K562 (cell line): ENCODE results near the gene GLDC. TPM values are rescaled to one million over a fixed set of nuclear protein-coding genes. Genes with fewer than 3 reads are reported as not detected.

Source experiments
- ATAC-seq: fragments of 200-7000 bp; cut with Tn5 transposase; 3 replicates; pipeline ENCODE4 v1.9.1; 2020; ENCODE audit warnings: moderate library complexity
- BruUV-seq: library from RNA; stranded (reverse); fragments of 400-500 nt; replicated peaks from 2 replicates; lab custom pipeline; 2021; lab: Mats Ljungman, UMichigan
- CTCF ChIA-PET: fragments of 300-600 bp; formaldehyde crosslinking; extraction: SDS; loops from one replicate; lab custom pipeline; 2021; ENCODE audit warnings: low intra/inter-chr PET ratio; lab: Yijun Ruan, JAX
- POLR2A ChIA-PET: fragments of 300-600, 350-650 bp; sonication (Branson Sonifier 250); formaldehyde crosslinking; extraction: SDS; loops from one replicate; lab custom pipeline; 2021; ENCODE audit warnings: antibody characterized with exemption, inconsistent platforms; lab: Yijun Ruan, JAX
- DNase-seq, 4 experiments: peaks; one replicate each; pipeline versions ENCODE4 v3.0.0 to v3.0.0-alpha.2; 2011 to 2018; ENCODE audit warnings: low spot score in 3 of 4, mixed read lengths in 3 of 4; ENCODE audit errors: extremely low read depth in 1 of 4
- FAIRE-seq: peaks from 2 replicates; lab custom pipeline; 2011; peaks lifted over from hg19 to GRCh38; lab: Jason Lieb, UNC
- H2AFZ ChIP-seq: 2 replicates; pipeline ENCODE4 v1.6.0; 2011; ENCODE audit warnings: low read depth, low read length, control low read depth, inconsistent platforms
- H3K27ac ChIP-seq: fragments of 200-600 bp; 3 replicates; pipeline ENCODE4 v1.8.0; 2011; ENCODE audit warnings: low read depth, mild to moderate bottlenecking, control low read depth, inconsistent platforms, low read length, moderate library complexity, mixed read lengths; ENCODE audit errors: extremely low read depth
- H3K27me3 ChIP-seq, 2 experiments: fragments of 300-600 bp in 1 of 2; 2 replicates in 1 of 2; 3 replicates in 1 of 2; pipeline versions ENCODE4 v1.6.0 to v1.8.0; 2011; ENCODE audit warnings: inconsistent platforms in 2 of 2, low read length in 2 of 2, mild to moderate bottlenecking in 1 of 2, mixed read lengths in 1 of 2, moderate library complexity in 1 of 2; ENCODE audit not compliant: control insufficient read depth in 2 of 2, insufficient read depth in 2 of 2
- H3K36me3 ChIP-seq: fragments of 300-600 bp; 3 replicates; pipeline ENCODE4 v1.8.0; 2011; ENCODE audit warnings: mild to moderate bottlenecking, low read length, inconsistent platforms; ENCODE audit not compliant: control insufficient read depth, insufficient read depth
- H3K4me1 ChIP-seq, 2 experiments: fragments of 200-600 bp in 1 of 2; replicated peaks in 1 of 2; 2 replicates in 1 of 2; 3 replicates in 1 of 2; pipeline versions ENCODE4 v1.5.1 to v1.8.0; 2011; ENCODE audit warnings: inconsistent platforms in 2 of 2, low read length in 2 of 2, mild to moderate bottlenecking in 1 of 2, mixed read lengths in 1 of 2, moderate library complexity in 1 of 2; ENCODE audit not compliant: control insufficient read depth in 2 of 2, insufficient read depth in 2 of 2
- H3K4me2 ChIP-seq: 2 replicates; pipeline ENCODE4 v1.6.1; 2011; ENCODE audit warnings: low read length, control low read depth, inconsistent platforms, mixed read lengths; ENCODE audit not compliant: insufficient read depth
- H3K4me3 ChIP-seq: fragments of 200-600 bp; sonication (generic), shearing (Covaris generic); 2 replicates; pipeline ENCODE4 v1.5.1; 2016; ENCODE audit warnings: control low read depth, inconsistent platforms
- H3K79me2 ChIP-seq: fragments of 200-600 bp; 3 replicates; pipeline ENCODE4 v1.8.0; 2011; ENCODE audit warnings: low read length, inconsistent platforms; ENCODE audit not compliant: control insufficient read depth, insufficient read depth
- H3K9ac ChIP-seq, 2 experiments: 2 replicates each; pipeline versions ENCODE4 v1.6.0 to v1.6.1; 2011; ENCODE audit warnings: low read depth in 2 of 2, low read length in 2 of 2, control low read depth in 1 of 2, inconsistent platforms in 1 of 2, mild to moderate bottlenecking in 1 of 2, mixed read lengths in 1 of 2; ENCODE audit not compliant: insufficient read depth in 1 of 2
- H3K9me1 ChIP-seq: one replicate; pipeline ENCODE4 v1.6.0; 2011; ENCODE audit warnings: inconsistent platforms, mild to moderate bottlenecking, low read length, moderate library complexity; ENCODE audit not compliant: control insufficient read depth, insufficient read depth
- H3K9me3 ChIP-seq: replicated peaks from 2 replicates; pipeline ENCODE4 v1.5.1; 2011; ENCODE audit warnings: low read depth, low read length, inconsistent platforms; ENCODE audit not compliant: control insufficient read depth, insufficient read depth
- H4K20me1 ChIP-seq: replicated peaks from 2 replicates; pipeline ENCODE4 v1.6.1; 2011; ENCODE audit warnings: low read length, inconsistent platforms, mixed read lengths; ENCODE audit not compliant: control insufficient read depth, insufficient read depth
- CBFA2T2 ChIP-seq: fragments of 450-650 bp; conservative IDR thresholded peaks from 2 replicates; pipeline ENCODE4 v1.6.1; 2017; ENCODE audit warnings: mild to moderate bottlenecking
- CEBPZ ChIP-seq: fragments of 150-350 bp; IDR thresholded peaks from 2 replicates; pipeline ENCODE4 v1.6.1; 2014; ENCODE audit warnings: low read depth, mild to moderate bottlenecking, low read length, borderline replicate concordance
- DLX4 ChIP-seq: fragments of 250-450 bp; sonication (Bioruptor Pico); IDR thresholded peaks from 2 replicates; pipeline ENCODE4 v1.6.1; 2021; ENCODE audit warnings: mild to moderate bottlenecking
- HMGN3 ChIP-seq: IDR thresholded peaks from 2 replicates; pipeline ENCODE4 v1.6.1; 2011; ENCODE audit warnings: borderline replicate concordance, low read depth, mild to moderate bottlenecking, mixed read lengths, low read length; ENCODE audit not compliant: insufficient read length; ENCODE audit errors: extremely low read depth
- HNRNPH1 ChIP-seq: fragments of 200-400 bp; formaldehyde crosslinking; optimal IDR thresholded peaks from 2 replicates; pipeline ENCODE3; 2017; ENCODE audit warnings: low read depth, mild to moderate bottlenecking, low read length, moderate library complexity
- NFATC3 ChIP-seq: fragments of 450-650 bp; IDR thresholded peaks from 2 replicates; pipeline ENCODE4 v1.6.1; 2017; ENCODE audit warnings: mild to moderate bottlenecking
- RBM15 ChIP-seq: fragments of 200-400 bp; formaldehyde crosslinking; IDR thresholded peaks from 2 replicates; pipeline ENCODE4 v1.6.1; 2018; ENCODE audit warnings: mild to moderate bottlenecking, low read length, moderate library complexity; ENCODE audit not compliant: insufficient read depth
- TCFL5 ChIP-seq: fragments of 250-450 bp; sonication (Bioruptor Pico); conservative IDR thresholded peaks from 2 replicates; pipeline ENCODE4 v1.6.1; 2021; ENCODE audit warnings: mild to moderate bottlenecking, moderate library complexity, matching md5 sums
- TRIM24 ChIP-seq, 2 experiments: fragments of 450-650 bp; IDR thresholded peaks; 2 replicates each; pipeline ENCODE4 v1.6.1; 2016
- ZNF143 ChIP-seq: sonication (generic); formaldehyde crosslinking; IDR thresholded peaks from 2 replicates; pipeline ENCODE4 v1.9.0; 2022; ENCODE audit warnings: mild to moderate bottlenecking, missing genetic modification reagents
- ZNF165 ChIP-seq: fragments of 250-450 bp; sonication (Bioruptor Pico); IDR thresholded peaks from 2 replicates; pipeline ENCODE4 v1.4.0; 2020; ENCODE audit warnings: borderline replicate concordance
- ZNF24 ChIP-seq: fragments of 450-650 bp; IDR thresholded peaks from 2 replicates; pipeline ENCODE4 v1.6.1; 2016
- WGBS: fragments of 100-300 bp; shearing (Covaris generic); methylation state at CpG from one replicate; pipeline ENCODE4 v1.1.6; 2016; ENCODE audit warnings: low coverage, mixed read lengths; ENCODE audit not compliant: insufficient coverage; ENCODE audit errors: missing lambda C conversion rate; 5-methylcytosine and 5-hydroxymethylcytosine counted together
- in situ Hi-C: fragments of 300-500 bp; cut with MboI; formaldehyde crosslinking; loops from 4 replicates; pipeline ENCODE4 v1.15.0; 2018; ENCODE audit warnings: inconsistent platforms, mixed read lengths
- intact Hi-C: fragments of 100-400 bp; cut with micrococcal nuclease; formaldehyde crosslinking; loops from 2 replicates; pipeline ENCODE4 v1.14.2; 2022
- polyA plus RNA-seq, 8 experiments: library from polyadenylated mRNA; depleted of rRNA in 4 of 8; stranded (reverse) in 5 of 8; unstranded in 3 of 8; fragments of >200 nt; fragmentation: Nextera tagmentation in 2 of 8; fragmentation: Illumina TruSeq in 1 of 8; extraction: Ambion mirVana in 2 of 8; extraction: Trizol in 1 of 8; gene quantifications; 2 replicates each; pipeline versions ENCODE4 v1.2.1 to v1.2.3, GENCODE V29; 2011 to 2014; ENCODE audit warnings: inconsistent platforms in 1 of 8, missing spikeins in 1 of 8
- total RNA-seq, 7 experiments: library from RNA; depleted of rRNA in 6 of 7; stranded (reverse); fragments of >200 nt in 6 of 7; fragmentation: Illumina TruSeq in 2 of 7; extraction: Trizol in 2 of 7; gene quantifications; 2 replicates each; pipeline versions ENCODE4 v1.2.1 to v1.2.3, GENCODE V29; 2011 to 2021; ENCODE audit warnings: low replicate concordance in 1 of 7
- TF ChIP-seq, protein P1 (sequence below): fragments of 250-450 bp; sonication (Bioruptor Pico); IDR thresholded peaks from 2 replicates; pipeline ENCODE4 v1.8.0; 2022; ENCODE audit warnings: moderate library complexity, mild to moderate bottlenecking, inconsistent platforms
- TF ChIP-seq, protein P2 (sequence below): fragments of 150-350 bp; conservative IDR thresholded peaks from 2 replicates; pipeline ENCODE4 v1.6.1; 2014; ENCODE audit warnings: low read length
- TF ChIP-seq, protein P3 (sequence below): fragments of 450-650 bp; IDR thresholded peaks from 2 replicates; pipeline ENCODE4 v1.6.1; 2016

Gene GLDC
- total and polyA plus RNA-seq, 9 of the 15 experiments (the other 6 are each of a cell fraction or from before 2014, with no cell fraction given), result 0.03 to 0.27 (median 0.08) TPM; not detected in 6

- intact Hi-C loops, result no loop called here
- H3K79me2 ChIP-seq, result no peaks in the 10 kb centered on the region
- no peak overlapping the region for H3K4me3 ChIP-seq
- DNase-seq (no peak), ATAC-seq (no peak), FAIRE-seq (no peak)
- BruUV-seq, result no TSS peak
- H3K27me3 ChIP-seq, result no peaks in the 10 kb centered on the region; a peak in 1 of 5 replicates
- no peak overlapping the region for H3K27ac ChIP-seq
- no peaks in the 10 kb centered on the region for H3K36me3 ChIP-seq
- H4K20me1 ChIP-seq, result no peaks in the 10 kb centered on the region
- 13% methylated on average over 5 of the region's 5 CpGs for WGBS
- H3K9me1 ChIP-seq, result no peaks in the 10 kb centered on the region
- ChIA-PET POLR2A (no interaction called here), CTCF (no interaction called here)
- no peak overlapping the region for H3K4me2 ChIP-seq
- no peak overlapping the region for H2AFZ ChIP-seq
- H3K9me3 ChIP-seq, result no peaks in the 10 kb centered on the region
- H3K4me1 ChIP-seq, result no peaks in the 10 kb centered on the region
- in situ Hi-C loops, result no loop called here
- H3K9ac ChIP-seq, result no peak overlapping the region
- no peak for TF ChIP-seq DLX4 (CRISPR knock-in tag)
- TF ChIP-seq NFATC3, result no peak
- no peak for TF ChIP-seq HNRNPH1
- TF ChIP-seq, protein P1, sequence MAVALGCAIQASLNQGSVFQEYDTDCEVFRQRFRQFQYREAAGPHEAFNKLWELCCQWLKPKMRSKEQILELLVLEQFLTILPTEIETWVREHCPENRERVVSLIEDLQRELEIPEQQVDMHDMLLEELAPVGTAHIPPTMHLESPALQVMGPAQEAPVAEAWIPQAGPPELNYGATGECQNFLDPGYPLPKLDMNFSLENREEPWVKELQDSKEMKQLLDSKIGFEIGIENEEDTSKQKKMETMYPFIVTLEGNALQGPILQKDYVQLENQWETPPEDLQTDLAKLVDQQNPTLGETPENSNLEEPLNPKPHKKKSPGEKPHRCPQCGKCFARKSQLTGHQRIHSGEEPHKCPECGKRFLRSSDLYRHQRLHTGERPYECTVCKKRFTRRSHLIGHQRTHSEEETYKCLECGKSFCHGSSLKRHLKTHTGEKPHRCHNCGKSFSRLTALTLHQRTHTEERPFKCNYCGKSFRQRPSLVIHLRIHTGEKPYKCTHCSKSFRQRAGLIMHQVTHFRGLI (CRISPR knock-in tag), result no peak
- no peak for TF ChIP-seq ZNF165 (CRISPR knock-in tag)
- TF ChIP-seq, protein P2, sequence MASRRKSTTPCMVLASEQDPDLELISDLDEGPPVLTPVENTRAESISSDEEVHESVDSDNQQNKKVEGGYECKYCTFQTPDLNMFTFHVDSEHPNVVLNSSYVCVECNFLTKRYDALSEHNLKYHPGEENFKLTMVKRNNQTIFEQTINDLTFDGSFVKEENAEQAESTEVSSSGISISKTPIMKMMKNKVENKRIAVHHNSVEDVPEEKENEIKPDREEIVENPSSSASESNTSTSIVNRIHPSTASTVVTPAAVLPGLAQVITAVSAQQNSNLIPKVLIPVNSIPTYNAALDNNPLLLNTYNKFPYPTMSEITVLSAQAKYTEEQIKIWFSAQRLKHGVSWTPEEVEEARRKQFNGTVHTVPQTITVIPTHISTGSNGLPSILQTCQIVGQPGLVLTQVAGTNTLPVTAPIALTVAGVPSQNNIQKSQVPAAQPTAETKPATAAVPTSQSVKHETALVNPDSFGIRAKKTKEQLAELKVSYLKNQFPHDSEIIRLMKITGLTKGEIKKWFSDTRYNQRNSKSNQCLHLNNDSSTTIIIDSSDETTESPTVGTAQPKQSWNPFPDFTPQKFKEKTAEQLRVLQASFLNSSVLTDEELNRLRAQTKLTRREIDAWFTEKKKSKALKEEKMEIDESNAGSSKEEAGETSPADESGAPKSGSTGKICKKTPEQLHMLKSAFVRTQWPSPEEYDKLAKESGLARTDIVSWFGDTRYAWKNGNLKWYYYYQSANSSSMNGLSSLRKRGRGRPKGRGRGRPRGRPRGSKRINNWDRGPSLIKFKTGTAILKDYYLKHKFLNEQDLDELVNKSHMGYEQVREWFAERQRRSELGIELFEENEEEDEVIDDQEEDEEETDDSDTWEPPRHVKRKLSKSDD, result no peak
- TF ChIP-seq TRIM24 (IDR thresholded peaks at IDR 0.05), result no peak
- TF ChIP-seq CBFA2T2, result no peak
- TF ChIP-seq CEBPZ, result no peak
- no peak for TF ChIP-seq RBM15
- TF ChIP-seq TCFL5 (CRISPR knock-in tag), result no peak
- TF ChIP-seq, protein P3, sequence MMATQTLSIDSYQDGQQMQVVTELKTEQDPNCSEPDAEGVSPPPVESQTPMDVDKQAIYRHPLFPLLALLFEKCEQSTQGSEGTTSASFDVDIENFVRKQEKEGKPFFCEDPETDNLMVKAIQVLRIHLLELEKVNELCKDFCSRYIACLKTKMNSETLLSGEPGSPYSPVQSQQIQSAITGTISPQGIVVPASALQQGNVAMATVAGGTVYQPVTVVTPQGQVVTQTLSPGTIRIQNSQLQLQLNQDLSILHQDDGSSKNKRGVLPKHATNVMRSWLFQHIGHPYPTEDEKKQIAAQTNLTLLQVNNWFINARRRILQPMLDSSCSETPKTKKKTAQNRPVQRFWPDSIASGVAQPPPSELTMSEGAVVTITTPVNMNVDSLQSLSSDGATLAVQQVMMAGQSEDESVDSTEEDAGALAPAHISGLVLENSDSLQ, result no peak
- TF ChIP-seq HMGN3, result no peak
- no peak for TF ChIP-seq ZNF143
- TF ChIP-seq ZNF24, result no peak
Observed at GRCh38 chr9:6600006-6600405, 45.5 kb downstream of the GLDC start.
